Hematopoietic multipotent progenitor cell treated with erythropoietin and hydrocortisone succinate and interleukin-3 and kit ligand, for 6 days (in vitro differentiated cells): ENCODE data around the gene DOCK1.

Experiments
- DNase-seq: peaks from one replicate; pipeline ENCODE4 v3.0.0-alpha.2; 2015

The DOCK1 gene

DNA sequence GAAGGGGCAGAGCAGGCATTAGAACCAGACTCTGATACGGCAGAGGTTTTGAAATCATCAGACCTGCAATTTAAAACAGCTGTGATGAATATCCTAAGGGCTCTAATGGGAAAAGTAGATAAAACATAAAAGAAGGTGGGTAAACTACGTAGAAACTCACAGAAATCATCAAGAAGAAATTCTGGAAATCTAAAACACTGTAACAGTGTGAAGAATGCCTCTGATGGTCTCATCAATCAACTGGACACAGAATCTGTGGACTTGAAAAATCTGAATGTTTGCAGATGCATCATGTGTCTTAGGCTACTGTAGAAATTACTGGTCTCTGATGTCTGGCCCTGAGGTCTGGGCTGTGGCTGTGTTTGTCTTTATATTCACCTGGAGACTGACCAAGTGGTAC is 470.8 kb downstream of the DOCK1 start:
- no peak for DNase-seq

DNA sequence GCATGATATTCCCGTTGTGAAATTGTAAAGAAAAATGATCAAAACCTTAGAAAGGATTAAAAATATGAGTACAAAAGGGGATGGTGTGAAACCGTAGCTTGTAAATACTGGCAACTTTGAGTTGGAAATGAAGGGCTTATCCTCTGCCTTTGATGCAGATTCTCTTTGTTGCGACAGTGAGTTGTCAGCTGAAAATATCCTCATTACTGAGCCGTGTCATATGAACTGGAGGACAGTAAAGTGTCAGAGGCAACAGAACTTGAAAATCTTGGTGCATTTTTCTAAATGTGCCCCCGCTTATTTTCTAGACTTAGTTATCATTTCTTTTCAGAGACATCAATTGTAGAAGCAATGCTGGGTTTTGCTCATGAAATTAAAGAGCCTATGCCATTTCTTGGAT is 473.4 kb downstream of the DOCK1 start:
- no peak for DNase-seq

DNA sequence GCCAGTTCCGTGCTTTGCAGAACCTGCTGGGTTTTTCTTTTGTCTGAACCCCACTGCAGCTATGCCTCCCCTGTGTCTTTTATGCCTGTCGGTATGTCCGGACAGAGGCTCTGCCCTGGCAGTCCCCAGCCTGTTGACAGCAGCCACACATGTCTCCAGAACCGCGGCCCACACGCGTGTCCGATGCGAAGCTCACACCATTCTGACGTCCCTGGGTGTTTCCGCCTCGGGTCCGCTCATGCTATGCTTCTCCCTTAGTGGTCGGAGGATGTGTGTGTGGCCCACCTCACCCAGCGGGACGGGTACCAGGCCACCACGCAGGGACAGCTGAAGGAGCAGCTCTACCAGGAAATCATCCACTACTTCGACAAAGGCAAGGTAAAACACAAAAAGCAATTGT is 479.3 kb downstream of the DOCK1 start:
- no peak for DNase-seq

DNA sequence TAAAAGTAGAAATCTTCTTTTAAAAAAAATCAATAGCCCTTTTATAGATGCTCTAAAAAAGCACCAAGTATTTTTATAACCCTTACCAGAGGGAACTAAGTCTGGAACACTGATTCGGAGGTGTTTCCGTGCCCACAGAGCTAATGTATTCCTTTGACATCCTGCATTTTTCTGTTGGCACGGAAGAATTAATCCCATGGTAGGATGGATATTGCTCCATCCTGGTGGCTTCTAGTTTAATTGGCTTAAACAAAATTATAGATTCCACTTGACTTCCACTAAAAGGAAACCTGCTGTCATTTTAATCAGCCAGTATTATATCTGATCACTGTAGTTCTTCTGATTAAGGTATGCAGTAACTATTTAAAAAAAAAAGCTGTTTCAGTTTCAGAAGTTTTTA is 479.8 kb downstream of the DOCK1 start:
- no peak for DNase-seq

DNA sequence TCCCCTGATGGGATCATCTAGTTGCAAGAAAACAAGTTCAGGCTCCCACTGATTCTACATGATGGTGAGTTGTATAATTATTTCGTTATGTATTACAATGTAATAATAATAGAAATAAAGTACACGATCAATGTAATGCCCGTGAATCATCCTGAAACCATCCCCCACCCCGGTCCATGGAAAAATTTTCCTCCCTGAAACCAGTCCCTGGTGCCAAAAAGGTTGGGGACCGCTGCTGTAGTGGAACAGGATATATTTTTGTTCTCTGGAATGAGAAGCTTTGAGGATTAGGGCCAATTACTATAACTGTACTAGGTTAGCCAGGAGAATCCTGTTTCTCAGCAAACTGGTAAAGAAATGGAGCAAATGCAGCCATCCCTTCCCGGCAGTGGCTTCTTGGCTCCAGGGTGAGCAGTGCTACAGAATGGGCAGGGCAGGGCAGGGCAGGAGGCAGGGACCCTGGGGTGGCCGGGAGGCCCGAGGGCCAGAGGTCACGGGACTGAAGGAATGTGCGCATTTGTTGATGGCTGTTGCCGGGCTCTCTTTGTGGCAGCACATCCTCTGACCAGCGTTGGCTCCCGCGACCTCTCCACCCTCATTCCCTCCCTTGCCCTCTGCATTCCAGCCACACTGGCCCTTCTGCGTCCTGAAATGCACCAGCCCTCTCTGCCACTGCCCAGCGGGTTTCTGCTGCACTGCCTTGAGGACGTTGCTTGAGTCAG is 481.5 kb downstream of the DOCK1 start:
- DNase-seq: no peak

DNA sequence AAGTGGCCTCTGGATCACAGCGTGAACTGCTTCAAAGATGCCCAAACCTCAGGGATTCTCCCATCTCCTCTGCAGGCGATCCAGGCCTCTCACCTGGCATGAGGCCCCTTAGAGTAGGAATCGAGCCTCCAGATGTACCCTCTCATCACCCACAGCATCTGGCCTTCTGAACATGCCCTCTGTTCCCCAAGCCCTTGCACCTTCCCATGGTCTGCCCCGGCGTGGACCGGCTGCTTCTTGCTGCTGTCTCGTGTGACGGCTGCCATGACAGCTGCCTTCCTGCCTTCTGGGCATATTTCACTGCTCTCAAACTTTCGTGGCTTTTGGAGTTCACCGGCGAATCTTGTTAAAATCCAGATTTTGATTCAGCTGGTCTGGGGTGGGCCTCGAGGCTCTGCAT is 486.6 kb downstream of the DOCK1 start:
- DNase-seq: no peak

DNA sequence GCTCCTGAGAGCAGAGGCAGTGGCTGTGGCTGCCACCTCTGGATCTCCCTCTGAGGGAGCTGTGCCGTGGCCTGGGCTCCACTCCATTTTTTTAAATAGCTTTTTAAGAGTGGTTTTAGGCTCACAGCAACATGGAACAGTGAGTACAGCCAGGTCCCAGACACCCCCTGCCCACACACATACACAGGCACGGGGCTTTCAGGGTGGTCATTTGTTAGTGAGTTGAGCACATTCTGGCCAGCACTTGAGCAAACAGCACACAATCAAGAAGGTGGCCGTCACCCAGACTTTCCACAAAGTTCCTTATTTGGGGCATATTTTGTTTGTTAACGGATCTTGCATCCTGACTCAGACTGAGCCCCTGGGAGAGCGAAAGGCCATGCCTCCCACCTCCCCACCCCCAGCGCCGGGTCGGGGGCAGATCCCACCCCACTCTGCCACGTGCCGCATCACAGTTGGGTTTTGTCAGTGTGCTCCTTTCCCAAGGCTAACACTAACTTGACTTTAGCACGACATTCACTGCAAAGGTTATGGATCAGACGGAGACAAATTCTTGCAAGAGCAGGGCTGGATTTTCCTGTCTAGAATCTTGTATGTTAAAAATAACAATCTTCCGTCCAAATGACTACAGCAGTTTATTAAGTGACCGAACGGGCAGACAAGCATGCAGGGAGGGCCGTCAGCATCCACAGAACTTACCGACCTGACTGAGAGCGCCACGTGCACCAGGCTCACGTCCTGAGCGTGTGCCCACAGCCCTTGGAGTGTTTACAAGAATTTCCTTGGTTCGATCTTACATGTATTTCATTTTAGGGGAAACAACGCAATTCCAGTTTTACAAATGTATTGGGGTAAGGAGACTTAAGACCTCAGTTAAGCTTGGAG is 487.4 kb downstream of the DOCK1 start:
- DNase-seq: no peak

DNA sequence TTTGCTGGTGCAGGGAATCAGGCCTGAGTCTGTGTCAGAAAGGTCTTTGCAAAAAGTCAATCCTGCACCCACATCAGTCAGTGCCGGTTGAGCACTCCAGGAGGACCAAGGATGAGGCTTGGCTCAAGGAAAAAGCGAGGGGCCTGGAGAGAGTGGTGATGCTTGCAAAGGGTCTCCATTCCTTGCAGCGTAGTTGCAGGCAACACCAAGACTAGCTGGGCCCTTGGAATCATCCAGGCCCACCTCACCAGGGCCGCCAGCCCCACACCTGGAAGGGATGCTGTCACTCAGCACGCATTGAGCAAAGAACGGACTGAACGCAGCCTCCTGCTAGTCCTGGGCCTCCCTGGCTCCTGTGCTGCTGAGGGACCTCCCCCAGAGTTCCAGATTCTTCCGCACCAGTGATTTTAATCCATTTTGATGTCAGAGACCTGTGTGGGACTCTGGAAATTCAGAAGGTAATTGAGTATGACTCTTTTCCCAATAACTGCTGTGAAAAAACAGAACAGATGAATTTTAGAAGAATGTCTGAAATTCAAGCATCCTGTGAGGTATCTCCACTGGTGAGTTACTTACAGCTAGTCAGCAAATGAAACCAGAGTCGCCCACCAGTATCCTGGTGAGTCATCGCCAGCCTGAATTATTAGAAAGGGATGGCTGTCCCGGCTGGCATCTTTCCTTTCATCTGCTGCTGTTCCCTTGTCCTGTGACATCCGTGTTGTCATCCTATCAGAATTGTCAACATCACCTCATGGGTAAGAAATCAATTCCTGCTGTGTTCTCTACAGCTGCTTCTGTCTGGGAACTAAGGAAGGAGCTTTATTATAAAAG is 493.1 kb downstream of the DOCK1 start:
- DNase-seq: no peak

DNA sequence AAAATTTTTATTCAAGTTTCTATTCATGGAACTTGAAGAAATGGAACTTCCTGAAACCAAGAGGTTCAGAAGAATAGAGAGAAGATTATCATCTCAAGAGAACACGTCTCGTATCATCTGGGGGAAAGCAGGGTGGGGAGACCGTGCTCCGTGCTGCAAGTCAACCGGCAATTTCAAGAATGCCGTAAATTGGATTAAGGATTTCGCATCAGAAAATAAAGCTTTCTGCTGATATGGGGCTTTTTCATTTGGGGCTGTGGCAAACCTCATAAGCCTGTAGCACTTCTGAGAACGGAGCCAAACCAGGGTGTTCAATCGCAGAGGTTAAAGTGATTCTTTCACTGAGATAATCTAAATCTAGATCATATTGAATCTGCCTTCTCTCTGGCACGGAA is 493.7 kb downstream of the DOCK1 start:
- no peak for DNase-seq

DNA sequence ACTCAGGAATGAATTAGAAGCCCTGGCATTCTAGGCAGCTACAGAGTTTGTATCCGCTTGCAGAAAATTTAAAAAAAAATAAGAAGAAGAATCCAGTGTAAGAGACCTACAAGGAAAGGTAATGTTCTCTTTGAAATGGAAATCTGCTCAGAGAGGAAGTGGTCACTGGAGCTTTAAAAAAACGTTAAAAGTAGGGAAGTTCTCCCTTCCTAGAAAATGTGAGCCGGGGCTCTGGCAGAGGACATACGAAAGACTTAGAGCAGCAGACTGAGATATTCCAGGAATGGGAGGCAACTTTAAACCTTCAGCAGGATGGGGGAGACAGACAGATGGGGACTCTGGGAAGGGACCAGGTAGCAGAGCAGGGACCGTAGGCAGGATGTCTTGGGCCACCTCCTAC is 494.4 kb downstream of the DOCK1 start:
- DNase-seq: peak; percentile 4

DNA sequence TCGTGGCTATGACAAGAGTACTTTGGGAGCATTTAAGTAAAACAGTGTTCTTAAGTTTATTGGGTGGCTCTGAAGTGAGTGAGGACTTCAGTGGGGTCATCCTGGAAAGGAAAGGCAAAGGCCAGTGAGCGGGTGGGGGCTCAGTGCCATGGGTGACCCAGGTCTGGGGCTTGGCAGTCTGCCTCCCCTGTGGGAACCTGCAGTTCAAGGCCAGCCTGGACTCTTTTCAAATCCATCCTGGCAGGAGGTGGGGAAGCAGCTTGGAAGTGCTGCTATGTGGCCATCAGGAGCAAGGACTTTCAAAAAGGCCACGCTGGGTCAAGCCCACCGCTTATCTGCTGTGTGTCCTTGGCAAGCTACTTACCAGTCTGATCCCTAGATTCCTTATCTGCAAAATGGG is 495.0 kb downstream of the DOCK1 start:
- no peak for DNase-seq

DNA sequence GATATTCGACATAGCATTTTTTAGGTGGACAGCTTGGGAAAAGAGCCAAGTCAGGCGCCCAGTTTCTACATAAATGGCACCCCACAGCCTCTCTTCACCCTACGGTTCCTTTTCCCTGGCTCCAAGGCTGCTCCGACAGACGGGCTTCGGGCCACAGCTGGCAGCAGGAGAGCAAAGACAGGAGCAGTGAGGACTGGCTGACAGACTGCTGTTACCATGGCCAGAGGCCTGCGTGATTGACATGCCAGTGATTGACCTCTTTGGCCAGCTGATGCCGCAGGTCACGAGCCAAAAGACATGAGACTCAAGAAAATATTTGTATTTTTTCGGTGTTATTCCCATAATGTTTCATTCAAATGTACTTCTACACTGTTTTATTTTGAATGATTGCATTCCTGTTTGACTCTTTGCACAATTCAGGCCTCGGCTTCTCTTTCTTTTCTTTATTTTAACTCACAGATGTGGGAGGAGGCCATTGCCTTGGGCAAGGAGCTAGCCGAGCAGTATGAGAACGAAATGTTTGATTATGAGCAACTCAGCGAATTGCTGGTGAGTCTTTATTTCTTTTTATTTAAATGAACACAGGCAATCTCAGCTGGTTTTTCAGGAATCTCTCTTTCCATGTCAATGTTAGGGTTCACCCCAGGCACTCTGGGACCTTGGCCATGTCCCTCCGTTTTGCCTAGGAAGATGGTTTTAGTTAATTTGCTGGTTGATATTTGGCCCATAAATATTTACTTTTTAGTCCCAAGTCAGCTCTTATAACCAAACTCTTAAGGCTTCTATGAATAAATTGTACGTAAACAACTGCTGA is 497.6 kb downstream of the DOCK1 start:
- no peak for DNase-seq

DNA sequence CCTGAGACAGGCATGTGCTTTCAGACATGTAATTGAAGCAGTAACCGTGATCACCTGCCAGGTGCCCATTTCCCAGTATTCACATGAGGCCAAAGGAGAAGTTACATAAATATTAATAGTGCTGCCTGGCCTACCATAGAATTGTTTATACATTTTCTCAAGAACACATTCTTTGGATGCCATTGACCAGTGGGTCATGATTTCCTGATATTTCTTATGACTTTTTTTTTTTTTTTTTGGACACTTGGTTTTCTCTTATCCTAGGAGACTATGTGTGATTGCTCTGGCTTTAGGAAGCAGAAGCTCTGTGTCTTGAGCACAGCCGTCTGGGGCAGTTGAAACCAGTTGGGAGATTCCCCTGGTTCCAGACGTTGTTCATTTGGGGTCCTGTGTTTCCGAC is 500.0 kb downstream of the DOCK1 start:
- DNase-seq: no peak

DNA sequence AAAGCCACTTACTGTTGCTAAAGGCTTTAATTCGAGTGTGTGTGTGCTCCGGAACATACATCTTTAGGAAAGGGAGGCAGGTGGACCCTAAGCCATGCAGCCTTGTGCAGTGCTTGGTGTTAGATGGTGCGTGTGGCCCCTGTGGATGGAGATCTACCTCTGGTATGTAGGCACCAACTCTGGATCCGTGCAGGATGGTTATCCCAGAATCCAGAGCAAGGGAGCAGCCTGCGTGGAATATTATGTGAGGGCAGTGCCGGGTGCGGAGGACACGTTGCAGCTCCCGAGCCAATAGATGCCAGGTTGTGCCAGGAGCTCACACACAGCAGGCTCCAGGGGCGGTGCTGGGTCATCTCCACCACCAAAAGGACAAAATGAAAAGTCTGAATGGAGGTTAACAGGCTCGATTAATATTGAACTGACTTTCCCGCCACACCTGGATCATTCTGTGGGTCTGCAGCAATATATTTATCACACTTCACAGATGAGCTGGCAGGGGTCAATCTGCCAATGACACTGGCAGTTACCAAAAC is 500.9 kb downstream of the DOCK1 start:
- no peak for DNase-seq

DNA sequence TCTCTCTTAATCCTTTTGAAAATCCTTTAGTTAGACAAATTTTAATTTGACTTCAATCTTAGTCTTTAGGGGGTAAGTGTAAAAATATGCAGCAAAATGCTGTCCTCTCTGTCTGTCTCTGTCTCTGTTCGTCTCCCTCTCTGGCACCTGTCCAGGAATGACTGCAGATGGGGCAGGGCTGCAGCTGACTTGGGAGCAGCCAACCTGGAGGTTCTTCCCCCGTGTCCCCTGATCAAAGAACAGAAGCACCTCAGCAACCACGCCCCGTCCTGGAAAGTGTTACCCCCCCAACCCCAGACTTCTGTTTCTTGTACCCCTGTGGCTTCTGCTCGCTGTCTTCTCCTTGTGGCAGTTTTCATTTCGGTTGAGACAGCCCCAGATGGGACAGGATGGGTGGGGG is 502.3 kb downstream of the DOCK1 start:
- no peak for DNase-seq

DNA sequence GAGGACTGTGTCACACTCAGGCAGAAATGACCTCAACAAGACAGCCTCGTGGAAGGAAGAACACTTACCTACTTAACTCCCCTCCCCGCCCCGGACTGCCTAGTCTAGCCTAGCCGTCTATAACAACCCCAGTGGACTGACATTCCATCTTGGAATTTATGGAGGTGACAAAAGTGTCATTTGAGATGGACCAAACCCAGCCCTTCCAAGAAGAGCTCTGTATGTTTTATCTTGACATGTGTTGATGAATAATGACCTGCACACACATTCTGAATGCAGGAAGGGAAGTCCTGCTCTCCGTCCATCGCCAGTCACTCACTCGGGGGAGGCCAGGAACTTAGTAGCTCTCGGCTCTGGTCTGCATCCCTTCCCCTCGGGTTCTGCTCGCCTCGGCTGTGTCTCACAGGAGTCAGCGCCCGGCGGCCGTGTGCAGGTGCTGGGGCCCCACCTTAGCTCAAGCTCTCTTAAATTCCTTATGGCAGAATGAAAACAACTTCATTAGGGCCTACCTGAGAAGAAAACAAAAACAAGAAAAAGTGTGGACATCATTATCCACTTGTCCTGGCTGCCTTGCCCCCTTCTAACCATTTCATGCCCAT is 503.0 kb downstream of the DOCK1 start:
- no peak for DNase-seq

DNA sequence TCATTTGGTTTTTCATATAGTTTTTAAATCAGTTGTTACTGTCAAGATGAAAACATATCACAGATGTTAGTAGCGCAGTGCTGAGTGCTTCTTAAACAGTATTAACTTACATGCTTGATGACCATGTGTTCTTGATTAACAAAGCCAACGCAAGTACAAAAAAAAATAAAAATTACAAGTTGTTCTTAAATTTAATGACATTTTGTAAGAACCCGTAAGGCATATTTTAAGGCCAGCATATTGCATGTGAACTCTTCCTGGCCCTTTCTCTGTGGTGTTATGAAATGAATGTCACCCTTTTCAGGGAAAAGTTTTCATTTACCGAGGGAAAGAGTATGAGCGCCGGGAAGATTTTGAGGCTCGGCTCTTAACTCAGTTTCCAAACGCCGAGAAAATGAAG is 503.5 kb downstream of the DOCK1 start:
- no peak for DNase-seq

DNA sequence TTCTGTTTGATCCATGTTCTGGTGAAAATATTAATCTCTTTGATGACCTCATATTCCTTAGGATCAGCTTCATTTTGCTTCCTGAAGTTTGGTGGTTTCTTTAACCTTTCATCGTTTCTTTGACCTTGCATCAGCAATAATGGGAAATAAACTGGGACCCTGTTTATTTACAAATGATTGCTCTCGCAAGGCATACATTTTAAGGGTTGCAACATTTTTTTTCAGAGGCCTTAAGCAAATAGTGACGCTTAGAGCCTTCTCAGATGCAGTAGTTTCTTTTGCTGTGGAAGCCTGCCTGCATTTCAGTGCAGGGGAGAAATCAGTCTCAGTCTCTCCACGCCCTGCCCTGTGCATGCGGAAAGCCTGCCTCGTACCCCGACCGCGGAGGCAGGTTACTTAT is 504.8 kb downstream of the DOCK1 start:
- no peak for DNase-seq

DNA sequence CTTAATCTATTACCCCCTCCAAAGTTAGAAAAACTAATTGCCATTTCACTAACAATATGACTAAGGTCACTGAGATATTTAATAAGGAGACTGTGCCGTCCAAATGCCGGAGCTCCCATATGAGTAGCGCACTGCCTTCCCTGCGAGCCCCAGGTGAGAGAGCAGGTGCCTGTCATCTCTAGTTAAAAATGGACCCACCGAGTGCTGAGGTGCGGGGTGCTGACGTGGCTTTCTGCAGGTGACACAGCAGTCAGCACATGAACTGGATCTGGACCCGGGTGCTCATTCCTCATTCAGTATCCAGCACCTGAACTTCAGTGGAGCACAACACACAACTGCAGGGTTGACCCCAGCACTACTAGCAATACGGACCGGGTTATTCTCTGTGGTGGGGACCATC is 505.8 kb downstream of the DOCK1 start:
- DNase-seq: no peak

DNA sequence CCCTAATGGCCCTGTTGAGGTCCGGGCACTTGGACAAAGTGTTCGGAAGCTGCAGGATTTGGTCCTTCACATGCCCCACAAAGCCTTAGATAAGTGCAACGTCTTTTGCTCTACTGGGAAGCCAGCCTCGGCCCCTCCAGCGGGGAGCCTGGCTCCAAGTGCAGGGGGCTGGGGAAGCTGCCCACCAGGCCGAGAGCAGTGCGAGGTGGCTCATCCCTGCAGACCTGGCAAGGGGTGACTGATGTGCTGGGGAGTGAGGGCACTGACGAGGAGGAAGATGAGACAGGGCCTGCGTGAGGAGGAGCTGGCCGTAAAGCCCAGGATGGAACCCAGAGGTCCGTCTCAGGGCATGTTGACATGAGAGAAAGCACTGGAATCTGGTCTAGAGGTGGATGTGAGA is 508.1 kb downstream of the DOCK1 start:
- no peak for DNase-seq

DNA sequence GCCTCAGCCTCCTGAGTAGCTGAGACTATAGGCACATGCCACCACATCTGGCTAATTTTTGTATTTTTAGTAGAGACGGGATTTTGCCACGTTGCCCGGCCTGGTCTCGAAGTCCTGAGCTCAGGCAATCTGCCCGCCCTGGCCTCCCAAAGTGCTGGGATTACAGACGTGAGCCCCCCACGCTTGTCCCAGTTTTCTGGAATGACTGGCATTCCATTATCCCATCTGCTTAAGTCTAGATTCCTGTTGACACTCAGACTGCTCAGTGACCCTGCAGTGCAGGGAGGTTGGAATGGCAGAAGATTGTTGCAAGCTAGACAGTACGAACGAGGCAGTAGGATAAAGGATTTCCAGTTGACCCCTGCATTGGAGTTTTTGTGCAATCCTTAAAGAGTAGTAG is 508.8 kb downstream of the DOCK1 start:
- DNase-seq: no peak

DNA sequence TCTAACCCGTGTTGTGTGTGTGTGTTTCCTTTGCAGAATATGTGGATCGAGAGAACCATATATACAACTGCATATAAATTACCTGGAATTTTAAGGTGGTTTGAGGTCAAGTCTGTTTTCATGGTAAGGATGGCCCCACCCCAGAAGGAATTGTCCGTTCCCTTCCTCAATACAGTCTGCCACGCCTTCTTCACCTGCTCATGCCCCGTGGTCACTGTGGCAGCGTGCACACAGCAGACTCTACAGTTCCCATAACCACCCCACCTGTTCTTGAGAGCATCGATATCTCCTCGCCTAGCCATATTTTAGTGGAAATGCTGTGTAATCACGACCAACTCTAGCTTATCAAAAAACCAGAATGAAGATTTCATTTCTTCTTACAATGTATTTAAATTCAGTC is 509.9 kb downstream of the DOCK1 start:
- DNase-seq: no peak
